Endothelial cell of umbilical vein (primary cell): ENCODE data around the gene AHCY. TPM values are rescaled to one million over a fixed set of nuclear protein-coding genes. Genes with fewer than 3 reads are reported as not detected.

ENCODE experiments used
- BruUV-seq: library from RNA; stranded (reverse); fragments of 400-500 nt; replicated peaks from 2 replicates; lab custom pipeline; 2021; lab: Mats Ljungman, UMichigan
- CTCF ChIA-PET: fragments of 300-600, 350-600 bp; sonication (Branson Sonifier 250); formaldehyde crosslinking; loops from one replicate; lab custom pipeline; 2021; ENCODE audit warnings: antibody characterized with exemption, inconsistent platforms; lab: Charles Lee
- POLR2A ChIA-PET: fragments of 300-600, 350-600 bp; sonication (Branson Sonifier 250); formaldehyde crosslinking; loops from one replicate; lab custom pipeline; 2021; ENCODE audit warnings: antibody characterized with exemption, inconsistent platforms; lab: Charles Lee
- DNase-seq: peaks from one replicate; pipeline ENCODE4 v3.0.0-alpha.2; 2011; ENCODE audit warnings: low read depth, low spot score
- FAIRE-seq: peaks from 2 replicates; lab custom pipeline; 2011; peaks lifted over from hg19 to GRCh38; lab: Jason Lieb, UNC
- H2AFZ ChIP-seq: 2 replicates; pipeline ENCODE4 v1.6.0; 2012; ENCODE audit warnings: low read depth, low read length, control low read depth, inconsistent platforms
- H3K27ac ChIP-seq: 2 replicates; pipeline ENCODE4 v1.5.1; 2011; ENCODE audit warnings: low read depth, mild to moderate bottlenecking, control low read depth, low read length, moderate library complexity; ENCODE audit not compliant: insufficient read depth
- H3K27me3 ChIP-seq, 2 experiments: 2 replicates each; pipeline versions ENCODE4 v1.6.0 to v1.6.1; 2011; ENCODE audit warnings: low read length in 2 of 2, mixed read lengths in 1 of 2; ENCODE audit not compliant: control insufficient read depth in 2 of 2, insufficient read depth in 2 of 2
- H3K36me3 ChIP-seq, 2 experiments: 2 replicates in 1 of 2; 3 replicates in 1 of 2; pipeline ENCODE4 v1.5.1; 2011; ENCODE audit warnings: low read length in 2 of 2, mild to moderate bottlenecking in 1 of 2, moderate library complexity in 1 of 2; ENCODE audit not compliant: control insufficient read depth in 2 of 2, insufficient read depth in 2 of 2; ENCODE audit errors: extremely low read depth in 1 of 2
- H3K4me1 ChIP-seq: 3 replicates; pipeline ENCODE4 v1.5.1; 2011; ENCODE audit warnings: mild to moderate bottlenecking, low read length; ENCODE audit not compliant: control insufficient read depth, insufficient read depth; ENCODE audit errors: extremely low read depth
- H3K4me2 ChIP-seq: 2 replicates; pipeline ENCODE4 v1.6.1; 2011; ENCODE audit warnings: low read length, control low read depth, mixed read lengths; ENCODE audit not compliant: insufficient read depth
- H3K4me3 ChIP-seq, 3 experiments: fragments of 200-600 bp in 1 of 3; sonication (generic), shearing (Covaris generic) in 1 of 3; replicated peaks in 1 of 3; 2 replicates each; pipeline ENCODE4 v1.5.1; 2011 to 2016; ENCODE audit warnings: control low read depth in 3 of 3, low read length in 3 of 3, mild to moderate bottlenecking in 2 of 3, inconsistent platforms in 1 of 3, low read depth in 1 of 3, moderate library complexity in 1 of 3; ENCODE audit not compliant: insufficient read depth in 1 of 3
- H3K79me2 ChIP-seq: 2 replicates; pipeline ENCODE4 v1.6.0; 2012; ENCODE audit warnings: low read length, inconsistent platforms; ENCODE audit not compliant: control insufficient read depth, insufficient read depth
- H3K9ac ChIP-seq: replicated peaks from 2 replicates; pipeline ENCODE3; 2011; ENCODE audit warnings: low read length, control low read depth; ENCODE audit not compliant: insufficient read depth; ENCODE audit errors: extremely low read depth
- H3K9me1 ChIP-seq: replicated peaks from 3 replicates; pipeline ENCODE4 v1.6.0; 2011; ENCODE audit warnings: mild to moderate bottlenecking, low read length; ENCODE audit not compliant: control insufficient read depth, insufficient read depth; ENCODE audit errors: extremely low read depth
- H3K9me3 ChIP-seq: replicated peaks from 2 replicates; pipeline ENCODE4 v1.5.1; 2012; ENCODE audit warnings: low read length, inconsistent platforms; ENCODE audit not compliant: control insufficient read depth, insufficient read depth
- H4K20me1 ChIP-seq: replicated peaks from 2 replicates; pipeline ENCODE3; 2011; ENCODE audit warnings: mild to moderate bottlenecking, low read length; ENCODE audit not compliant: control insufficient read depth, insufficient read depth; ENCODE audit errors: extremely low read depth
- EZH2 ChIP-seq: IDR thresholded peaks from 2 replicates; pipeline ENCODE4 v1.6.1; 2012; ENCODE audit warnings: borderline replicate concordance, low read depth, mild to moderate bottlenecking, moderate library complexity, low read length, inconsistent platforms; ENCODE audit not compliant: severe bottlenecking
- FOS ChIP-seq: IDR thresholded peaks from 2 replicates; pipeline ENCODE4 v1.6.1; 2011; ENCODE audit warnings: mild to moderate bottlenecking, low read length, moderate library complexity, borderline replicate concordance; ENCODE audit not compliant: insufficient read depth
- GATA2 ChIP-seq: IDR thresholded peaks from 2 replicates; pipeline ENCODE4 v1.7.0; 2011; ENCODE audit warnings: low read depth, mild to moderate bottlenecking, moderate library complexity, mixed read lengths, low read length; ENCODE audit not compliant: insufficient read length, insufficient read depth
- JUN ChIP-seq: IDR thresholded peaks from 2 replicates; pipeline ENCODE4 v1.6.1; 2011; ENCODE audit warnings: borderline replicate concordance, low read depth; ENCODE audit not compliant: insufficient read length, insufficient read depth
- MYC ChIP-seq: IDR thresholded peaks from one replicate; pipeline ENCODE4 v1.6.1; 2011; ENCODE audit warnings: mild to moderate bottlenecking, low read depth, low read length
- POLR2A ChIP-seq: IDR thresholded peaks from 2 replicates; pipeline ENCODE4 v1.6.1; 2012; ENCODE audit warnings: low read depth, mild to moderate bottlenecking, control low read depth, low read length
- POLR2AphosphoS5 ChIP-seq: IDR thresholded peaks from 2 replicates; pipeline ENCODE4 v1.6.1; 2012; ENCODE audit warnings: low read depth, mild to moderate bottlenecking, control low read depth, low read length, moderate library complexity; ENCODE audit not compliant: insufficient read depth
- dilution Hi-C: fragments of 300-500 bp; cut with MboI; formaldehyde crosslinking; loops from one replicate; pipeline ENCODE4 v1.15.0; 2019; ENCODE audit warnings: low sequenced_read_pairs; ENCODE audit not compliant: extremely low pct_ligation_motif_present
- intact Hi-C: fragments of 100-400 bp; cut with micrococcal nuclease; formaldehyde crosslinking; loops from one replicate; pipeline ENCODE4 v1.10.0; 2022
- polyA plus RNA-seq, 4 experiments: library from polyadenylated mRNA; depleted of rRNA in 3 of 4; stranded (reverse) in 3 of 4; unstranded in 1 of 4; fragments of >200 nt; gene quantifications; 2 replicates each; pipeline versions ENCODE4 v1.2.1 to v1.2.3, GENCODE V29; 2011 to 2012; ENCODE audit warnings: missing spikeins in 1 of 4
- total RNA-seq: library from RNA; stranded (reverse); gene quantifications from 2 replicates; pipeline ENCODE4 v1.2.3, GENCODE V29; 2021
- TF ChIP-seq, protein P1 (sequence below): IDR thresholded peaks from 2 replicates; pipeline ENCODE4 v1.6.1; 2011; ENCODE audit not compliant: insufficient read depth, insufficient read length
- TF ChIP-seq, protein P2 (sequence below), 2 donors: IDR thresholded peaks; 1 replicate in 1 of 2; 2 replicates in 1 of 2; pipeline ENCODE4 v1.5.1; 2011; ENCODE audit warnings: low read length in 2 of 2, mild to moderate bottlenecking in 2 of 2, moderate library complexity in 2 of 2, control low read depth in 1 of 2, inconsistent platforms in 1 of 2, low read depth in 1 of 2; ENCODE audit not compliant: insufficient read depth in 1 of 2; ENCODE audit errors: extremely low read depth in 1 of 2

Gene AHCY
- total and polyA plus RNA-seq, 2 donors (not counting 3 experiments of a cell fraction or from before 2014, with no cell fraction given), result 94.7 to 168 TPM

DNA sequence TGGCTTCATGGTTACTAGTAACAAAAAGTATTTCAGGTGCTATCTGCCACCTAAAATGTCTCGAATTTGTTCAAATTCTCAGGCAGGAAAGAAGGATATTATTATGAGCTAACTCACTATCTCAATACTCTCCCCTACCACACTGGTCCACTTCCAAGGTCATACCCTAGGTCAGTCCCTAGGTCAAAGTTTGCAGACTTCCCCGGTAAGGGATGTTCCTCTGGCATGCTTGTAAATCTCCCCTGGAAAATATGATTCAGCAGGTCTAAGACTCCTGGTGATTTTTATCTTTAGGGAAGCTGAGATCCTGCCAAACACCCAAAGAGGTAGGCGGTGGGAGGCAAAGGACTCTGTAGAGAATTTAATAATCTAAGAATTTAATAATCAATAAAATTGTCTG lies 6.7 kb downstream of the AHCY start:
- Histone ChIP-seq H3K36me3 (peaks cover 0 to under 1% of the 10 kb centered on the region in 2 experiments), H3K4me2 (no peak overlapping the region), H3K79me2 (peaks cover 31% of the 10 kb centered on the region), H3K27ac (no peak overlapping the region), H3K4me1 (peaks cover under 1% of the 10 kb centered on the region), H3K27me3 (no peaks in the 10 kb centered on the region), H4K20me1 (no peaks in the 10 kb centered on the region), H3K9ac (no peak overlapping the region), H3K4me3 (no peak overlapping the region), H3K9me3 (no peaks in the 10 kb centered on the region), H2AFZ (no peak overlapping the region), H3K9me1 (no peaks in the 10 kb centered on the region)
- DNase-seq (no peak), FAIRE-seq (no peak)
- POLR2A ChIA-PET, result no interaction called here
- TF ChIP-seq, protein P1, sequence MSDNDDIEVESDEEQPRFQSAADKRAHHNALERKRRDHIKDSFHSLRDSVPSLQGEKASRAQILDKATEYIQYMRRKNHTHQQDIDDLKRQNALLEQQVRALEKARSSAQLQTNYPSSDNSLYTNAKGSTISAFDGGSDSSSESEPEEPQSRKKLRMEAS, result no peak
- no peak for TF ChIP-seq MYC
- TF ChIP-seq FOS, result no peak
- TF ChIP-seq POLR2AphosphoS5, result no peak
- no peak for TF ChIP-seq GATA2
- TF ChIP-seq EZH2, result no peak
- TF ChIP-seq POLR2A, result no peak
- TF ChIP-seq, protein P2, sequence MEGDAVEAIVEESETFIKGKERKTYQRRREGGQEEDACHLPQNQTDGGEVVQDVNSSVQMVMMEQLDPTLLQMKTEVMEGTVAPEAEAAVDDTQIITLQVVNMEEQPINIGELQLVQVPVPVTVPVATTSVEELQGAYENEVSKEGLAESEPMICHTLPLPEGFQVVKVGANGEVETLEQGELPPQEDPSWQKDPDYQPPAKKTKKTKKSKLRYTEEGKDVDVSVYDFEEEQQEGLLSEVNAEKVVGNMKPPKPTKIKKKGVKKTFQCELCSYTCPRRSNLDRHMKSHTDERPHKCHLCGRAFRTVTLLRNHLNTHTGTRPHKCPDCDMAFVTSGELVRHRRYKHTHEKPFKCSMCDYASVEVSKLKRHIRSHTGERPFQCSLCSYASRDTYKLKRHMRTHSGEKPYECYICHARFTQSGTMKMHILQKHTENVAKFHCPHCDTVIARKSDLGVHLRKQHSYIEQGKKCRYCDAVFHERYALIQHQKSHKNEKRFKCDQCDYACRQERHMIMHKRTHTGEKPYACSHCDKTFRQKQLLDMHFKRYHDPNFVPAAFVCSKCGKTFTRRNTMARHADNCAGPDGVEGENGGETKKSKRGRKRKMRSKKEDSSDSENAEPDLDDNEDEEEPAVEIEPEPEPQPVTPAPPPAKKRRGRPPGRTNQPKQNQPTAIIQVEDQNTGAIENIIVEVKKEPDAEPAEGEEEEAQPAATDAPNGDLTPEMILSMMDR (IDR thresholded peaks at IDR 0.05; ENCODE audit: extremely low read depth in 1 of 2, insufficient read depth in 1 of 2, low read depth in 1 of 2, low read length in 2 of 2), result no peak
- no peak for TF ChIP-seq JUN
- CTCF ChIA-PET, result interaction anchor here (1.5 to 4.3 kb wide), 3 partner anchors 8 to 106 kb away, joined by 5 to 18 read pairs (median 6); no protein-coding TSS in a partner anchor
- intact Hi-C loops (no loop called here), dilution Hi-C loops (no loop called here)
- BruUV-seq, result no TSS peak
